GM23338 (cell line): ENCODE data around the gene STXBP5L. TPM values are rescaled to one million over a fixed set of nuclear protein-coding genes. Genes with fewer than 3 reads are reported as not detected.
A peak's percentile ranks its signal among the peaks of the same experiment; 100 is the strongest.

Experiments
- ATAC-seq: fragments of 200-7000 bp; cut with Tn5 transposase; 3 replicates; pipeline ENCODE4 v1.9.1; 2020
- DNase-seq: peaks from one replicate; pipeline ENCODE4 v3.0.0-alpha.2; 2015; ENCODE audit warnings: low spot score
- H2AFZ ChIP-seq: fragments of 200-600 bp; sonication (generic); 2 replicates; pipeline ENCODE4 v1.8.0; 2016; ENCODE audit warnings: antibody characterized with exemption, mild to moderate bottlenecking, moderate library complexity
- H3F3A ChIP-seq: fragments of 200-600 bp; sonication (generic); replicated peaks from 2 replicates; pipeline ENCODE4 v1.8.0; 2017; ENCODE audit warnings: antibody characterized with exemption, mixed run types, low read depth
- H3K27ac ChIP-seq: fragments of 200-600 bp; sonication (generic); 2 replicates; pipeline ENCODE4 v1.6.1; 2016; ENCODE audit warnings: low read depth
- H3K27me3 ChIP-seq: fragments of 200-600 bp; sonication (generic); 2 replicates; pipeline ENCODE4 v1.8.0; 2016; ENCODE audit warnings: mild to moderate bottlenecking, mixed run types, moderate library complexity; ENCODE audit not compliant: insufficient read depth
- H3K36me3 ChIP-seq: fragments of 200-600 bp; sonication (generic); 2 replicates; pipeline ENCODE4 v1.8.0; 2016; ENCODE audit warnings: mild to moderate bottlenecking; ENCODE audit not compliant: insufficient read depth
- H3K4me1 ChIP-seq: fragments of 200-600 bp; sonication (generic); 2 replicates; pipeline ENCODE4 v1.8.0; 2016; ENCODE audit warnings: mild to moderate bottlenecking, moderate library complexity; ENCODE audit not compliant: insufficient read depth
- H3K4me2 ChIP-seq: fragments of 200-600 bp; sonication (generic); 2 replicates; pipeline ENCODE4 v1.7.1; 2017; ENCODE audit warnings: mixed run types
- H3K4me3 ChIP-seq: fragments of 200-600 bp; sonication (generic); 2 replicates; pipeline ENCODE4 v1.6.1; 2016; ENCODE audit warnings: mixed run types
- H3K79me2 ChIP-seq: fragments of 200-600 bp; sonication (generic); replicated peaks from 2 replicates; pipeline ENCODE4 v1.8.0; 2017; ENCODE audit warnings: mild to moderate bottlenecking; ENCODE audit not compliant: insufficient read depth
- H3K9me2 ChIP-seq: fragments of 200-600 bp; sonication (generic); 2 replicates; pipeline ENCODE4 v1.8.0; 2017; ENCODE audit not compliant: insufficient read depth
- H4K20me1 ChIP-seq: fragments of 200-600 bp; sonication (generic); replicated peaks from 2 replicates; pipeline ENCODE4 v1.8.0; 2017; ENCODE audit warnings: mild to moderate bottlenecking; ENCODE audit not compliant: insufficient read depth
- H3K27ac Mint-ChIP-seq: 2 replicates; pipeline ENCODE4 v1.8.0; 2020; ENCODE audit warnings: inconsistent platforms, mild to moderate bottlenecking, moderate library complexity, mixed read lengths
- H3K27me3 Mint-ChIP-seq: 3 replicates; pipeline ENCODE4 v1.8.0; 2022; ENCODE audit warnings: low read depth, mild to moderate bottlenecking, moderate library complexity, mixed read lengths, inconsistent platforms; ENCODE audit not compliant: insufficient read depth, poor library complexity
- H3K36me3 Mint-ChIP-seq: 3 replicates; pipeline ENCODE4 v1.8.0; 2021; ENCODE audit warnings: low read depth, mild to moderate bottlenecking, inconsistent platforms, moderate library complexity, mixed read lengths
- H3K4me1 Mint-ChIP-seq: 3 replicates; pipeline ENCODE4 v1.8.0; 2020; ENCODE audit warnings: mild to moderate bottlenecking, inconsistent platforms, mixed read lengths
- H3K4me3 Mint-ChIP-seq: 3 replicates; pipeline ENCODE4 v1.8.0; 2021; ENCODE audit warnings: moderate library complexity, mild to moderate bottlenecking, inconsistent platforms, mixed read lengths
- H3K9me3 Mint-ChIP-seq: 3 replicates; pipeline ENCODE4 v1.8.0; 2020; ENCODE audit warnings: moderate library complexity, mild to moderate bottlenecking, inconsistent platforms, mixed read lengths
- EZH2 ChIP-seq: fragments of 200-600 bp; sonication (generic); IDR thresholded peaks from one replicate; pipeline ENCODE4 v1.8.0; 2017; ENCODE audit warnings: antibody characterized with exemption, mild to moderate bottlenecking, low read depth; ENCODE audit not compliant: unreplicated experiment
- POLR2AphosphoS5 ChIP-seq: IDR thresholded peaks from 2 replicates; pipeline ENCODE4 v1.6.1; 2016; ENCODE audit warnings: antibody characterized with exemption, low read depth
- REST ChIP-seq: IDR thresholded peaks from one replicate; pipeline ENCODE4 v1.6.1; 2018; ENCODE audit warnings: antibody characterized with exemption; ENCODE audit not compliant: unreplicated experiment
- STAT1 ChIP-seq: IDR thresholded peaks from one replicate; pipeline ENCODE4 v1.6.1; 2016; ENCODE audit warnings: antibody characterized with exemption; ENCODE audit not compliant: unreplicated experiment
- ZNF114 ChIP-seq: fragments of 250-450 bp; sonication (Bioruptor Pico); IDR thresholded peaks from 2 replicates; pipeline ENCODE4 v1.5.0; 2020; ENCODE audit warnings: mild to moderate bottlenecking, moderate library complexity
- ZNF331 ChIP-seq: fragments of 250-450 bp; sonication (Bioruptor Pico); IDR thresholded peaks from 2 replicates; pipeline ENCODE4 v1.5.0; 2020; ENCODE audit warnings: low read depth, mild to moderate bottlenecking, moderate library complexity
- polyA plus RNA-seq: library from polyadenylated mRNA; unstranded; fragments of >200 nt; fragmentation: Nextera tagmentation; extraction: Ambion mirVana; gene quantifications from 2 replicates; pipeline ENCODE4 v1.2.1, GENCODE V29; 2016
- total RNA-seq: library from RNA; depleted of rRNA; stranded (reverse); fragments of >200 nt; shearing (Covaris generic); gene quantifications from 2 replicates; pipeline ENCODE4 v1.2.3, GENCODE V29; 2014
- TF ChIP-seq, protein P1 (sequence below), 2 experiments: fragments of 200-600 bp in 1 of 2; sonication (generic) in 1 of 2; conservative IDR thresholded peaks; 2 replicates each; pipeline versions ENCODE4 v1.5.1 to v1.6.1; 2016 to 2017; ENCODE audit warnings: antibody characterized with exemption in 2 of 2, low read depth in 2 of 2, mild to moderate bottlenecking in 2 of 2, moderate library complexity in 1 of 2

The STXBP5L gene
- total and polyA plus RNA-seq, 2 experiments from 2014 or later: 4.2 to 6.0 TPM

- DNase-seq (peak; percentile 13), ATAC-seq (peak; percentile 68)
- no peak overlapping the region for H3K4me2 ChIP-seq
- H3K4me1 ChIP-seq: peaks cover 16% of the 10 kb centered on the region
- no peak overlapping the region for H2AFZ ChIP-seq
- Mint-ChIP-seq H3K27ac (no peak overlapping the region), H3K9me3 (no peaks in the 10 kb centered on the region), H3K27me3 (no peaks in the 10 kb centered on the region), H3K4me3 (no peak overlapping the region), H3K36me3 (no peaks in the 10 kb centered on the region), H3K4me1 (peaks cover 36% of the 10 kb centered on the region)
- no peaks in the 10 kb centered on the region for H3K27me3 ChIP-seq
- H3K4me3 ChIP-seq: no peak overlapping the region
- no peaks in the 10 kb centered on the region for H4K20me1 ChIP-seq
- H3K79me2 ChIP-seq: no peaks in the 10 kb centered on the region
- H3F3A ChIP-seq: no peaks in the 10 kb centered on the region
- no peaks in the 10 kb centered on the region for H3K36me3 ChIP-seq
- no peak overlapping the region for H3K27ac ChIP-seq
- TF ChIP-seq ZNF331 (CRISPR knock-in tag): no peak
- no peaks in the 10 kb centered on the region for H3K9me2 ChIP-seq
Observed at GRCh38 chr3:120875507-120875906, 32.5 kb upstream of the STXBP5L start.

GRCh38 chr3:120875989-120876388 lies 32.0 kb upstream of the STXBP5L start:
- H3K27ac ChIP-seq: no peak overlapping the region; the same call in 1 of the 2 replicates
- DNase-seq (peak; percentile 50), ATAC-seq (peak; percentile 70)
- no peaks in the 10 kb centered on the region for H3F3A ChIP-seq
- no peaks in the 10 kb centered on the region for H3K9me2 ChIP-seq
- Mint-ChIP-seq H3K4me3 (no peak overlapping the region), H3K27ac (peak overlapping the region; percentile 91), H3K9me3 (no peaks in the 10 kb centered on the region), H3K27me3 (no peaks in the 10 kb centered on the region), H3K4me1 (peaks cover 38% of the 10 kb centered on the region), H3K36me3 (no peaks in the 10 kb centered on the region)
- H3K4me1 ChIP-seq: peaks cover 16% of the 10 kb centered on the region
- H3K36me3 ChIP-seq: no peaks in the 10 kb centered on the region
- no peak overlapping the region for H3K4me3 ChIP-seq
- no peaks in the 10 kb centered on the region for H4K20me1 ChIP-seq
- H3K27me3 ChIP-seq: no peaks in the 10 kb centered on the region
- TF ChIP-seq ZNF114 (CRISPR knock-in tag) (0 out of 2 replicates have a peak, but pooled peaks have one; percentile 39), POLR2AphosphoS5 (no peak), REST (no peak)
- no peak overlapping the region for H3K4me2 ChIP-seq
- H3K79me2 ChIP-seq: no peaks in the 10 kb centered on the region
- no peak overlapping the region for H2AFZ ChIP-seq

DNA sequence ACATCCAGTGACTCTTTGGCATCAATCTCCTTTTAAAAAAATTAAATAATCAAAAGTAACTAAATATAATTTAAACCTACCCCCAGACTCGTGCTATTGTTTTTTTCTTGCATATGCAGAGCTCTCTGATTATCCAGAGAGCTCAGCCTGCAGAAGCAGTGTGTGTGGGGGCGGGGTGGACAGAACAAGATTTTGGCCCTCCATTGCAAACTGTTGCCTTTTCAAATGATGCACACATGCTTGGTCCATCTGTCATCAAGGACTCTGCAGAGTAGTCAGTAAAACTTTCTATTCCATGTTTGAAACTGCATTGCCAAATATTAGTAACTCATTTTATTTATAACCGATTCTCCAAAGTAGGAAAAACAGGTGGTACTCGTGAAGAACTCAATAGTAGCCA lies 28.6 kb upstream of the STXBP5L start:
- DNase-seq (no peak), ATAC-seq (no peak)
- no peaks in the 10 kb centered on the region for H3K36me3 Mint-ChIP-seq
- H3K27me3 ChIP-seq: no peaks in the 10 kb centered on the region
- no peak overlapping the region for H3K4me3 Mint-ChIP-seq
- no peaks in the 10 kb centered on the region for H3F3A ChIP-seq
- H2AFZ ChIP-seq: no peak overlapping the region; the same call in 1 of the 2 replicates
- no peak overlapping the region for H3K27ac ChIP-seq
- H3K9me3 Mint-ChIP-seq: no peaks in the 10 kb centered on the region
- H3K9me2 ChIP-seq: no peaks in the 10 kb centered on the region
- no peaks in the 10 kb centered on the region for H3K36me3 ChIP-seq
- H3K4me2 ChIP-seq: no peak overlapping the region
- no peak overlapping the region for H3K4me3 ChIP-seq
- no peak overlapping the region for H3K27ac Mint-ChIP-seq
- peaks cover 16% of the 10 kb centered on the region for H3K4me1 ChIP-seq
- H4K20me1 ChIP-seq: no peaks in the 10 kb centered on the region
- no peaks in the 10 kb centered on the region for H3K79me2 ChIP-seq
- H3K4me1 Mint-ChIP-seq: peaks cover 30% of the 10 kb centered on the region
- no peaks in the 10 kb centered on the region for H3K27me3 Mint-ChIP-seq
- no peak for TF ChIP-seq EZH2
- TF ChIP-seq, protein P1, sequence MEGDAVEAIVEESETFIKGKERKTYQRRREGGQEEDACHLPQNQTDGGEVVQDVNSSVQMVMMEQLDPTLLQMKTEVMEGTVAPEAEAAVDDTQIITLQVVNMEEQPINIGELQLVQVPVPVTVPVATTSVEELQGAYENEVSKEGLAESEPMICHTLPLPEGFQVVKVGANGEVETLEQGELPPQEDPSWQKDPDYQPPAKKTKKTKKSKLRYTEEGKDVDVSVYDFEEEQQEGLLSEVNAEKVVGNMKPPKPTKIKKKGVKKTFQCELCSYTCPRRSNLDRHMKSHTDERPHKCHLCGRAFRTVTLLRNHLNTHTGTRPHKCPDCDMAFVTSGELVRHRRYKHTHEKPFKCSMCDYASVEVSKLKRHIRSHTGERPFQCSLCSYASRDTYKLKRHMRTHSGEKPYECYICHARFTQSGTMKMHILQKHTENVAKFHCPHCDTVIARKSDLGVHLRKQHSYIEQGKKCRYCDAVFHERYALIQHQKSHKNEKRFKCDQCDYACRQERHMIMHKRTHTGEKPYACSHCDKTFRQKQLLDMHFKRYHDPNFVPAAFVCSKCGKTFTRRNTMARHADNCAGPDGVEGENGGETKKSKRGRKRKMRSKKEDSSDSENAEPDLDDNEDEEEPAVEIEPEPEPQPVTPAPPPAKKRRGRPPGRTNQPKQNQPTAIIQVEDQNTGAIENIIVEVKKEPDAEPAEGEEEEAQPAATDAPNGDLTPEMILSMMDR (conservative IDR thresholded peaks at IDR 0.05; ENCODE audit: low read depth in 2 of 2): no peak
- TF ChIP-seq STAT1: no peak
- TF ChIP-seq REST: no peak
- TF ChIP-seq POLR2AphosphoS5: no peak
- no peak for TF ChIP-seq ZNF331 (CRISPR knock-in tag)
